CD4-positive, alpha-beta T cell treated with Interleukin-21 for 1 hour (primary cell): ENCODE measurements around the gene MBNL1.

Experiments used
- DNase-seq: peaks from one replicate; pipeline ENCODE4 v3.0.0-alpha.2; 2020

Gene MBNL1

GRCh38 chr3:152457500-152458375 is 189.0 kb downstream of the MBNL1 start:
- DNase-seq: no peak

- no peak for DNase-seq
These were observed 189.8 kb downstream of the MBNL1 start for GRCh38 chr3:152458376-152459117.

- no peak for DNase-seq
These were observed 190.4 kb downstream of the MBNL1 start for GRCh38 chr3:152459118-152459515.

- no peak for DNase-seq
These were observed 190.8 kb downstream of the MBNL1 start for GRCh38 chr3:152459572-152459971.

- no peak for DNase-seq
These were observed 192.2 kb downstream of the MBNL1 start for GRCh38 chr3:152460936-152461335.

GRCh38 chr3:152461460-152461859 is 192.7 kb downstream of the MBNL1 start:
- DNase-seq: no peak

GRCh38 chr3:152466784-152467183 is 198.1 kb downstream of the MBNL1 start:
- DNase-seq: peak; percentile 44

- no peak for DNase-seq
These were observed 200.7 kb downstream of the MBNL1 start for GRCh38 chr3:152469248-152470025.

- no peak for DNase-seq
These were observed 201.4 kb downstream of the MBNL1 start for GRCh38 chr3:152470095-152470494.

GRCh38 chr3:152470893-152471292 is 202.2 kb downstream of the MBNL1 start:
- no peak for DNase-seq

GRCh38 chr3:152471814-152472671 is 203.3 kb downstream of the MBNL1 start:
- peak; percentile 79 for DNase-seq

GRCh38 chr3:152472672-152472954 is 203.9 kb downstream of the MBNL1 start:
- no peak for DNase-seq

GRCh38 chr3:152474585-152474984 is 205.9 kb downstream of the MBNL1 start:
- DNase-seq: no peak

- no peak for DNase-seq
These were observed 208.7 kb downstream of the MBNL1 start for GRCh38 chr3:152477422-152477821.

- no peak for DNase-seq
These were observed 211.7 kb downstream of the MBNL1 start for GRCh38 chr3:152480282-152480953.

- no peak for DNase-seq
These were observed 217.6 kb downstream of the MBNL1 start for GRCh38 chr3:152486364-152486763.

- no peak for DNase-seq
These were observed 219.7 kb downstream of the MBNL1 start for GRCh38 chr3:152488449-152488848.

GRCh38 chr3:152491922-152492321 is 223.2 kb downstream of the MBNL1 start:
- no peak for DNase-seq

- no peak for DNase-seq
These were observed 227.6 kb downstream of the MBNL1 start for GRCh38 chr3:152496286-152496685.

- no peak for DNase-seq
These were observed 228.0 kb downstream of the MBNL1 start for GRCh38 chr3:152496716-152497115.

- no peak for DNase-seq
These were observed 228.7 kb downstream of the MBNL1 start for GRCh38 chr3:152497457-152497856.

- DNase-seq: no peak
These were observed 229.2 kb downstream of the MBNL1 start for GRCh38 chr3:152497890-152498289.
